ENCODE measurements around the gene KRTCAP2.

The KRTCAP2 gene

DNA sequence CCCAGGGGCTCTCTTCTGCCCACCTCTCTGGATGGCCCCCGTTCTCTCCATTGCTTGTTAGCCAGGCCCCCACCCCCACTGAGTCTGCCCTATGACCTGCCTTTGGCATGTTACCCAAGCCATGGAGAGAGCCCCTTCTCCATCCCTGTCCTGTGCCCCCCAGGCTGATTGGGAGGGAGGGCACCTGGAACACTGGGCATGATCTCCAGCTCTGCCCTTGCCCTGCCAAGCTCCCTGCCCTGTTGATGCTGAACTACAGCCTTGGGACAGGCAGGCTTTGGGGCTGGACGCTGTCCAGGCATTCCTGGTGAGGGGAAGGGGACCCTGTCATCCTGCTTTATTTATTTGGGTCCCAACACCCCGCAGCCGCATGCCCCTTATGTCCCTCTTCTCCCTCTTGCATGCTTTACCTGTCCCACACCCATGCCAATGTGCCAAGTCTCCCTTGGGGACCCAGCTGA, 11.3 kb upstream of the KRTCAP2 start:
- TF ChIP-seq, protein P1, sequence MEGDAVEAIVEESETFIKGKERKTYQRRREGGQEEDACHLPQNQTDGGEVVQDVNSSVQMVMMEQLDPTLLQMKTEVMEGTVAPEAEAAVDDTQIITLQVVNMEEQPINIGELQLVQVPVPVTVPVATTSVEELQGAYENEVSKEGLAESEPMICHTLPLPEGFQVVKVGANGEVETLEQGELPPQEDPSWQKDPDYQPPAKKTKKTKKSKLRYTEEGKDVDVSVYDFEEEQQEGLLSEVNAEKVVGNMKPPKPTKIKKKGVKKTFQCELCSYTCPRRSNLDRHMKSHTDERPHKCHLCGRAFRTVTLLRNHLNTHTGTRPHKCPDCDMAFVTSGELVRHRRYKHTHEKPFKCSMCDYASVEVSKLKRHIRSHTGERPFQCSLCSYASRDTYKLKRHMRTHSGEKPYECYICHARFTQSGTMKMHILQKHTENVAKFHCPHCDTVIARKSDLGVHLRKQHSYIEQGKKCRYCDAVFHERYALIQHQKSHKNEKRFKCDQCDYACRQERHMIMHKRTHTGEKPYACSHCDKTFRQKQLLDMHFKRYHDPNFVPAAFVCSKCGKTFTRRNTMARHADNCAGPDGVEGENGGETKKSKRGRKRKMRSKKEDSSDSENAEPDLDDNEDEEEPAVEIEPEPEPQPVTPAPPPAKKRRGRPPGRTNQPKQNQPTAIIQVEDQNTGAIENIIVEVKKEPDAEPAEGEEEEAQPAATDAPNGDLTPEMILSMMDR (IDR thresholded peaks at IDR 0.05; ENCODE audit: low read depth, low read length), result no peak
- no peak for DNase-seq (ENCODE audit: extremely low read depth, low read depth)

DNA sequence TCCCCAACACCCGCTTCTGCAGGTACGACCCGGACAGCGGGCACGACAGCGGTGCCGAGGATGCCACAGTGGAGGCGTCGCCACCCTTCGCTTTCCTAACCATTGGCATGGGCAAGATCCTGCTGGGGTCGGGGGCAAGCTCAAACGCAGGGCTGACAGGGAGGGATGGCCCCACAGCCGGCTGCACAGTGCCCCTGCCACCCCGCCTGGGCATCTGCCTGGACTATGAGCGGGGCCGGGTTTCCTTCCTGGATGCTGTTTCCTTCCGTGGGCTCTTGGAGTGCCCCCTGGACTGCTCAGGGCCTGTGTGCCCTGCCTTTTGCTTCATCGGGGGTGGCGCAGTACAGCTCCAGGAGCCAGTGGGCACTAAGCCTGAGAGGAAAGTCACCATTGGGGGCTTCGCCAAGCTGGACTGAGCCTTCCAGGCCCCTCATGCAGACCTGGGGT, 10.7 kb upstream of the KRTCAP2 start:
- TF ChIP-seq, protein P1 (IDR thresholded peaks at IDR 0.05; ENCODE audit: low read depth, low read length), result no peak
- no peak for DNase-seq (ENCODE audit: extremely low read depth, low read depth)

DNA sequence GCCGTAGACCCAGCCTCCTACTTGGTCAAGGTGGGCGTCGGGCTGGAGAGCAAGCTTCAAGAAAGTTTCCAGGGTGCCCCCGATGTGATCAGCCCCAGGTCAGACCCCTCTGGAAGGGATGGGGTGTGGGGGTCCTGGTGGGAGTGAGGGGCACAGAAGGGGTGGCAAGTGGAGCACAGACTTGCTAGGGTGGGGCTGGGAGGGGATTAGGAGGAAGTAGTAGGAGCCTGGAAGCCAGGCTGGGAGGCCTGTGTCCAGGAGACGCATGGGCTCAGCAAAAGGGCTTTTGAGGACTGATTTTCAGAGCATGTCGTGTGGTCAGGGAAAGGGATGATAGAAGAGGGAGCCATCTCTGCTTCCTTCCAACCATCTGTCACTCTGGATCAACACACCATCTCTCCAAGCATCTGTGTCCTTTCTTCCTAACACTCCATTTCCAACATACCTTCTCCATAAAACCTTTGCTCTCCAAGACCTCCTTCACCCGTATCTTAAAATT, 9.0 kb upstream of the KRTCAP2 start:
- TF ChIP-seq, protein P1 (IDR thresholded peaks at IDR 0.05; ENCODE audit: low read depth, low read length), result no peak
- no peak for DNase-seq (ENCODE audit: extremely low read depth, low read depth)

DNA sequence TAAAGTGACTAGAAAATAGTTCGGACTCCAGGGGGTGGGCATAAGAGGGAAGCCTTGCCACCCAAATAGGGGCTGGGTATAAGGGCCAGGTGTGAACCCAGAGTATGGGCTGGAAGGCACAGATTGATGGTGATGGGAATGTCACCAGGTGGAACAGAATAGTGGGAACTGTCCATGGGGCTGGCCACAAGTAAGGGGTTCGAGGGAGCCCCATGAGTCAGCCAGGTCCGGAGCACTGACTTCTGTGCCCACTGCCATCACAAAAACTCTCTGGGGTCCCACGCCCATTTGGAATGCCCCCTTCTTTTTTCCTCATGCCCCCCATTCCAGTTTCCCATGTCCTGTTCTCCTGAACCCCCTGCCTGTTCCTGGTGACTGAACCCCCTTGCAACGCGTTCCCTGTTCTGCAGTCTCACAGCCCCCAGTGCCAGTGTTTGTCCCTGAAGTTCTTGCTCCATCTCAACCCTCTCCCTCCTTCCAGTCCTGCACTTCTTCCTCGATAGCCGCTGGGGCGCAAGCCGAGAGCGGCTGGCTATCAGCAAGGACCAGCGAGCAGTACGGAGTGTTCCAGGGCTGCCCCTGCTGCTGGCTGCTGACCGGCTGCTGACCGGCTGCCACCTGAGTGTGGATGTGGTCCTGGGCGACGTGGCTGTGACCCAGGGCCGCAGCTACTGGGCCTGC, 8.4 kb upstream of the KRTCAP2 start:
- TF ChIP-seq, protein P1 (IDR thresholded peaks at IDR 0.05; ENCODE audit: low read depth, low read length), result no peak
- no peak for DNase-seq (ENCODE audit: extremely low read depth, low read depth)

DNA sequence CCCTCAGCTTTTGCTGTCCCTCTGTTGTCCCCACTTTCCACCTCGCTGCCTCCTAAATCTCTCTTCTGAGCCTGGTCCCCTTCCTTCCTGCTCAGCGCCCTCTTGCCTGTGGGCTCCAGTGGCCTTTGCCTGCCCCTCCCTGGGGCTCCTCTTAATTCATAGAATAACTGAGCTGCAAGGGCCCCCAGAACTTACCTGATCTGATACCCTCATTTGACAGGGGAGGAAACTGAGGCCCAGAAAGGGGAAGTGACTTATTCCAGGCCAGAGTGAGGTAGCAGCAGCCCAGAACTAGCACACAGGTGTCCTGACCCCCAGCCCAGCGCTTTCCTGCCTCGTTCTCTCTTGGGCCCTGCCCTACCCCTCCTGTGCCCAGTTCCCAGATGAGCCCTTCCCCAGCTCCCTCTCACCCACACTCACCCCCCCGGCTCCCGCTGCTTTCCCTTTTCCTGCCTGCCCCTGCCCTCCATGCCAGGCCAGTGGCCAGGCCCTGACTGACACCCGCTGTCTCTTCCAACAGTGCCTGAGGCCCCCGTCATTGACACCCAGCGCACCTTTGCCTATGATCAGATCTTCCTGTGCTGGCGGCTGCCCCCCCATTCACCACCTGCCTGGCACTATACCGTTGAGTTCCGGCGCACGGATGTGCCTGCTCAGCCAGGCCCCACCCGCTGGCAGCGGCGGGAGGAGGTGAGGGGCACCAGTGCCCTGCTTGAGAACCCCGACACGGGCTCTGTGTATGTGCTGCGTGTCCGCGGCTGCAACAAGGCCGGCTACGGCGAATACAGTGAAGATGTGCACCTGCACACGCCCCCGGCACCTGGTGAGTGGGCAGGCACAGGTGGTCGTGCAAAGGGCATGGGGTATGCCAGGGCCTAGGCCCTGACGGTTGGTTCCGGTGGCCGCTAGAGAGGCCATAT, 6.3 kb upstream of the KRTCAP2 start:
- TF ChIP-seq, protein P1 (IDR thresholded peaks at IDR 0.05; ENCODE audit: low read depth, low read length), result no peak
- no peak for DNase-seq (ENCODE audit: extremely low read depth, low read depth)

DNA sequence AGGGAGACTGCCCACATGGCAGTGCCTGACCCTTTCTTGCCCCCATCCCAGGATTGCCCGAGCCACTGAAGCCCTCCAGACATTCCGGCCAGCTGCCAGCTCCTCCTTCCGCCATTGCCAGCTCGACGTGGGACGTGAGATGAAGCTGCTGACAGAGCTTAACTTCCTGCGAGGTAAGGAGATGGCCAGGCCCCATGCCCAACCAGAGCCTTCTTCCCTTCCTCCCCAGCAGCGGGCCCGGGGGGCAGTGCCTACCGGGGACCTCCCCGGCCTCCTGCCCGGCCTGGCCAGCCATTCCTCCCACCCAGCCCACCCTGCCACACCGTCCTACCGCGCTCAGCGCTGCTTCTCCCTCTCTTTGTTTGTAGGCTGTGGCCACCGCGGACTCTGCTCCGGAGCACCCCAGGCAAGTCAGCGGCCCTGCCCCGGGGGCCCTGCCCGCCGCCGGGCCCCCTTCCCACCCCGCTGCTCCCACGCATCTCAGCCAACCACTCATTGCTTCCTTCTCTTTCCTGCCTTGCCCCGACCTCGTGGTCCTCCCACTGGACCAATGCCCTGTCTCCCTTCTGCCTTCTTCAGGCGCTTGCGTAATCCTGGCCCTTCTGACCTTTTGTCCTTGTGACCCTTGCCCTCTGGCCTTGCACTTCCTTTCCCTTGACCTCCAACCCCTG, 5.5 kb upstream of the KRTCAP2 start:
- no peak for DNase-seq (ENCODE audit: extremely low read depth, low read depth)
- TF ChIP-seq, protein P1 (IDR thresholded peaks at IDR 0.05; ENCODE audit: low read depth, low read length), result no peak
